Coronary artery (tissue), 2 donors: Measurements from ENCODE around the gene TGFBR3.

ENCODE experiments used
- DNase-seq: peaks from one replicate; pipeline ENCODE4 v3.0.0-alpha.2; 2017; ENCODE audit warnings: low spot score
- H3K27ac ChIP-seq, 2 donors: fragments of 200-600 bp; sonication (generic); one replicate each; pipeline ENCODE4 v1.5.1; 2016 to 2019
- H3K4me3 ChIP-seq: fragments of 200-600 bp; sonication (generic); 2 replicates; pipeline ENCODE4 v1.5.1; 2016; ENCODE audit warnings: mild to moderate bottlenecking, moderate library complexity
- CTCF ChIP-seq: fragments of 200-600 bp; sonication (generic); IDR thresholded peaks from one replicate; pipeline ENCODE4 v1.5.1; 2019; ENCODE audit warnings: antibody characterized with exemption

Gene TGFBR3

GRCh38 chr1:91764471-91765115 lies 121.4 kb downstream of the TGFBR3 start:
- H3K27ac ChIP-seq: peak overlapping the region in 1 of 2 donors; percentile 15
- no peak for TF ChIP-seq CTCF
- no peak overlapping the region for H3K4me3 ChIP-seq
- no peak for DNase-seq

GRCh38 chr1:91763252-91763651 lies 122.7 kb downstream of the TGFBR3 start:
- peak overlapping the region in 1 of 2 donors; percentile 50 for H3K27ac ChIP-seq
- no peak overlapping the region for H3K4me3 ChIP-seq
- no peak for DNase-seq
- TF ChIP-seq CTCF: no peak

DNA sequence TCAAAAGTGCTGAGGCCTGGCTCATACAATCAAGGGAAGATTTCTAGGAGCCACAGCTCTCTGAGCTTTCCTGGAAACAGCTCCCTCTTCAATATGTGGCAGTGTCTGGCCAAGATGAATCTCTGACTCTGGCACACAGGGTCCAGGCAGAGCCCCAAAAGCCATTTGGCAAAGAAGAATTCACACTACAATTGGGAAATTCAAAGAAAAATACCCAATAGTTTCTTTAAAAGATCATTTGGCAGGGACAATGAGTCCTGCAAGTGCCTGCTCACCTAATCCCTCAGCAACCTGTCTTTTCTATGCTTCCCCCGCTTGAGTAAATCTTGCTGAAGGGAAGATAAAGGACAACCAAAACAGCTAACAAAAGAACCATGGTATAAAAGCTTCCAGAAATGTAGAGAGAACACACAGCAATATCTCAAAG lies 124.6 kb downstream of the TGFBR3 start:
- no peak for DNase-seq

DNA sequence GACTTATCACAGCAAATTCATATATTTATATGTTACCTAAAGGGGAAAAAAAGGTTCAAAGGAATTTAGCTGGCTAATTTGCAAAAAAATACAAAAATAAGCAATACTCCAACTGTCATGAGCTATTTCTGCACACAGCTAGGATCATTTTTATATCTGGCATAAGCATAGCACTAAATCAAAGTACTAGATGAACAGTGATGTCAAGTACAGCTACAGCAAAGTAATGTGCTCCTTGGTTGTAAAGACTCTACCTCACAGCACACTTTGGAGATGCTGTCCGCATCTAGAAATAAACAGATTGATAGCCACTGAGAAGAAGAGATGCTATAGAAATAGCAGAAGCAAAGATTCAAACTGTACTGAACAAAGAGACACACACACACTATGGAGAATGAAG lies 125.4 kb downstream of the TGFBR3 start:
- Histone ChIP-seq H3K27ac (peak overlapping the region in 1 of 2 donors; percentile 23), H3K4me3 (no peak overlapping the region)
- no peak for TF ChIP-seq CTCF
- DNase-seq: no peak

More for the DNA sequence above, 124.6 kb downstream of the TGFBR3 start:
- no peak for TF ChIP-seq CTCF
- Histone ChIP-seq H3K27ac (no peak overlapping the region), H3K4me3 (no peak overlapping the region)

DNA sequence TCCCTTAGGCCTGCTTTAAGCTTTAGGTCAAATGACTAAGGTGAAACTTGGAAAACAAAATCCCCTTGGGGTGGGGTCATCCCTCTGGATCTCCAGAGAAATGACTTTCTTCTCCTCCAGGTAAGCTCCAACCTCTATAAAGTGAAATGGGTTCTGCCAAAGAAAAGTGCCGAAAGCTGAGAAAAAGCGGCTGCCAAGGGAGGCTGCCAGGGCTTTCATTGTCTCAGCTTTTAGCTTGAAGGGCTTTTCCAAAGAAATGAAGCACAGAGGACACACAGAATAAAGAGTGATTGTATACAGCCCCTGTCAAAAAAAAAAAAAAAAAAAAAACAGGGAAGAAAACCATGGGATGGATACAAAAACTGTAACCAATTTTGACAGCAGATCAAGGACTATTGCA lies 126.9 kb downstream of the TGFBR3 start:
- no peak for TF ChIP-seq CTCF
- Histone ChIP-seq H3K4me3 (no peak overlapping the region), H3K27ac (peak overlapping the region in 1 of 2 donors; percentile 50)
- DNase-seq: no peak

- Histone ChIP-seq H3K27ac (peak overlapping the region in 1 of 2 donors; percentile 50), H3K4me3 (no peak overlapping the region)
- DNase-seq: no peak
- TF ChIP-seq CTCF: no peak
Observed at GRCh38 chr1:91757763-91758460, 128.0 kb downstream of the TGFBR3 start.

GRCh38 chr1:91755702-91756287 lies 130.2 kb downstream of the TGFBR3 start:
- Histone ChIP-seq H3K4me3 (no peak overlapping the region), H3K27ac (peak overlapping the region in 1 of 2 donors; percentile 56)
- TF ChIP-seq CTCF: no peak
- no peak for DNase-seq
